Endodermal cell (in vitro differentiated cells): ENCODE measurements around the gene TCF4. TPM values are rescaled to one million over a fixed set of nuclear protein-coding genes. Genes with fewer than 3 reads are reported as not detected.

Experiments used
- DNase-seq: peaks from one replicate; pipeline ENCODE4 v3.0.0-alpha.2; 2017
- H3K27ac ChIP-seq: 2 replicates; pipeline ENCODE4 v1.5.1; 2013; ENCODE audit warnings: mild to moderate bottlenecking, low read depth, low read length, moderate library complexity
- H3K27me3 ChIP-seq: 2 replicates; pipeline ENCODE4 v1.6.1; 2013; ENCODE audit warnings: mild to moderate bottlenecking, low read length, moderate library complexity; ENCODE audit not compliant: insufficient read depth, control insufficient read depth, poor library complexity, severe bottlenecking
- H3K36me3 ChIP-seq: 2 replicates; pipeline ENCODE4 v1.7.0; 2013; ENCODE audit warnings: mild to moderate bottlenecking, low read length, moderate library complexity; ENCODE audit not compliant: control insufficient read depth, insufficient read depth
- H3K4me1 ChIP-seq: one replicate; pipeline ENCODE4 v1.7.0; 2013; ENCODE audit warnings: low read length; ENCODE audit not compliant: control insufficient read depth, insufficient read depth
- H3K4me3 ChIP-seq: 2 replicates; pipeline ENCODE4 v1.5.1; 2013; ENCODE audit warnings: mild to moderate bottlenecking, low read length, moderate library complexity
- H3K9ac ChIP-seq: 2 replicates; pipeline ENCODE4 v1.6.1; 2013; ENCODE audit warnings: mild to moderate bottlenecking, low read length, moderate library complexity; ENCODE audit not compliant: poor library complexity, severe bottlenecking; ENCODE audit errors: extremely low read depth
- H3K9me3 ChIP-seq: 2 replicates; pipeline ENCODE4 v1.6.1; 2013; ENCODE audit warnings: mild to moderate bottlenecking, low read length, moderate library complexity; ENCODE audit not compliant: control insufficient read depth
- H3K27ac Mint-ChIP-seq: 2 replicates; pipeline ENCODE4 v1.8.0; 2020; ENCODE audit warnings: mixed read lengths
- H3K27me3 Mint-ChIP-seq: 2 replicates; pipeline ENCODE4 v1.8.0; 2021; ENCODE audit warnings: mild to moderate bottlenecking, mixed read lengths; ENCODE audit not compliant: insufficient read depth
- H3K36me3 Mint-ChIP-seq: 2 replicates; pipeline ENCODE4 v1.8.0; 2020; ENCODE audit warnings: low read depth, mixed read lengths
- H3K4me1 Mint-ChIP-seq: 2 replicates; pipeline ENCODE4 v1.8.0; 2020; ENCODE audit warnings: mixed read lengths
- H3K4me3 Mint-ChIP-seq: 2 replicates; pipeline ENCODE4 v1.8.0; 2020; ENCODE audit warnings: mild to moderate bottlenecking, moderate library complexity, mixed read lengths
- H3K9me3 Mint-ChIP-seq: 2 replicates; pipeline ENCODE4 v1.8.0; 2020; ENCODE audit warnings: mild to moderate bottlenecking, mixed read lengths
- CTCF ChIP-seq: fragments of 200-600 bp; sonication (generic); conservative IDR thresholded peaks from 2 replicates; pipeline ENCODE4 v1.5.0; 2021; ENCODE audit warnings: antibody characterized with exemption, mild to moderate bottlenecking
- WGBS, 2 experiments: methylation state at CpG; one replicate each; pipeline versions ENCODE4 v1.1.5 to v1.1.7; 2013; ENCODE audit warnings: missing lambda C conversion rate in 2 of 2, mixed read lengths in 1 of 2; ENCODE audit not compliant: insufficient coverage in 1 of 2, insufficient read length in 1 of 2; 5-methylcytosine and 5-hydroxymethylcytosine counted together
- total RNA-seq, 2 donors: library from RNA; stranded (reverse); fragmentation: NEBNext Ultra II Directional in 1 of 2; extraction: Animal tissue kit (Norgen Biotek cat#: 25700) in 1 of 2; gene quantifications; 2 replicates in 1 of 2; 3 replicates in 1 of 2; pipeline ENCODE4 v1.2.1, GENCODE V29; 2021

TCF4 gene
- total RNA-seq, 2 donors from 2014 or later, result 40.4 to 58.5 TPM

- H3K9ac ChIP-seq, result no peak overlapping the region
- Mint-ChIP-seq H3K4me3 (no peak overlapping the region), H3K36me3 (no peaks in the 10 kb centered on the region), H3K4me1 (peaks cover 29% of the 10 kb centered on the region), H3K27me3 (no peaks in the 10 kb centered on the region), H3K9me3 (no peaks in the 10 kb centered on the region), H3K27ac (no peak overlapping the region)
- no peak overlapping the region for H3K4me3 ChIP-seq
- no peaks in the 10 kb centered on the region for H3K36me3 ChIP-seq
- 87 to 100% methylated on average over 1 of the region's 3 CpGs for WGBS, 2 experiments
- H3K9me3 ChIP-seq, result no peaks in the 10 kb centered on the region
- H3K4me1 ChIP-seq, result peaks cover 6% of the 10 kb centered on the region
- TF ChIP-seq CTCF, result no peak
- DNase-seq, result no peak
- no peaks in the 10 kb centered on the region for H3K27me3 ChIP-seq
- H3K27ac ChIP-seq, result no peak overlapping the region
These were observed 241.6 kb downstream of the TCF4 start for GRCh38 chr18:55346387-55346786.

- Histone ChIP-seq H3K4me3 (no peak overlapping the region), H3K36me3 (no peaks in the 10 kb centered on the region), H3K27me3 (no peaks in the 10 kb centered on the region), H3K4me1 (no peaks in the 10 kb centered on the region), H3K9me3 (no peaks in the 10 kb centered on the region), H3K9ac (no peak overlapping the region), H3K27ac (no peak overlapping the region)
- WGBS, 2 experiments, result 80 to 97% methylated on average over 1 to 5 of the region's 7 CpGs
- Mint-ChIP-seq H3K27me3 (no peaks in the 10 kb centered on the region), H3K4me1 (peaks cover 20% of the 10 kb centered on the region), H3K27ac (no peak overlapping the region), H3K9me3 (no peaks in the 10 kb centered on the region), H3K36me3 (no peaks in the 10 kb centered on the region), H3K4me3 (no peak overlapping the region)
- no peak for TF ChIP-seq CTCF
- no peak for DNase-seq
These were observed 242.7 kb downstream of the TCF4 start for GRCh38 chr18:55345103-55345950.

DNA sequence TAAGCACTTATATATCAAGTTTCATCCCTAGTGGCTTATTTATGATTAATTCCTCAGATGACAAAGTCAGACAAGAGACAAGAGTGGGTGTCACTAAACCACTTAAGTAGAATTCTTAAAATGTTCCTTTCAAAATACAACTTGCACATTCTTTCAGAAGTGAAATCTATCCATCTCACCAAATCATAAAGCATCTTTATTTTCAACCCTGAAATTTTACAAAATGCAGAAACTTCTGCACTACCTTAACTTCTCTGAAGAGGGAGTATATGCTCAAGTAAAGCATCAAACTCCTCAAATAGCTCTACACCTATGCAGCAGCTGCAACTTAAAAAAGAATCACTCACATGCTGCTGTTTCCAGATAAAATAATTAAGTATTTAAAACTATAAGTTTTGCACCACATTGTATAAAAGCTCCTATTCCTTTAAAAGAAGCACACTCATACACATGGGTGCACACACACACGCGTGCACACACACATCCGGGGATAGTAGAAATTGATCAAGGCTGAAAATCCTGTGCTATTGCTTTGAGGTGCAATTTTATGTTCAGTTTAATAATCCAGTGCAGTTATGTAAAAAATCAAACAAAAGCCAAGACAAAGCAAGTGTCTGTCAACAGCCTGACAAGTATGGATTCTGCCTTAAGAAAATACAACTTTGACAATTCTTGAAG lies 244.5 kb downstream of the TCF4 start:
- Mint-ChIP-seq H3K27me3 (no peaks in the 10 kb centered on the region), H3K9me3 (no peaks in the 10 kb centered on the region), H3K36me3 (no peaks in the 10 kb centered on the region), H3K27ac (no peak overlapping the region), H3K4me3 (no peak overlapping the region), H3K4me1 (peaks cover 17% of the 10 kb centered on the region)
- WGBS, 2 experiments, result 91% methylated on average over 3 of the region's 3 CpGs; no CpG with 5 or more reads in 1 of the 2 experiments
- Histone ChIP-seq H3K9me3 (no peaks in the 10 kb centered on the region), H3K27me3 (no peaks in the 10 kb centered on the region), H3K9ac (no peak overlapping the region), H3K36me3 (no peaks in the 10 kb centered on the region), H3K27ac (no peak overlapping the region), H3K4me3 (no peak overlapping the region), H3K4me1 (no peaks in the 10 kb centered on the region)
- no peak for DNase-seq
- peak; percentile 79 for TF ChIP-seq CTCF
